Neural crest cell (in vitro differentiated cells): Measurements from ENCODE around the gene DSCAM. TPM values are rescaled to one million over a fixed set of nuclear protein-coding genes. Genes with fewer than 3 reads are reported as not detected.

Source experiments
- DNase-seq: peaks from one replicate; pipeline ENCODE4 v3.0.0; 2021; ENCODE audit warnings: low read depth, mixed read lengths, low spot score
- H3K27ac Mint-ChIP-seq: one replicate; pipeline ENCODE4 v1.8.0; 2021; ENCODE audit warnings: mild to moderate bottlenecking, mixed read lengths; ENCODE audit not compliant: unreplicated experiment
- H3K27me3 Mint-ChIP-seq: 2 replicates; pipeline ENCODE4 v1.8.0; 2021; ENCODE audit warnings: low read depth, mild to moderate bottlenecking, mixed read lengths
- H3K36me3 Mint-ChIP-seq: 2 replicates; pipeline ENCODE4 v1.8.0; 2021; ENCODE audit warnings: low read depth, mild to moderate bottlenecking, mixed read lengths
- H3K4me1 Mint-ChIP-seq: 2 replicates; pipeline ENCODE4 v1.8.0; 2021; ENCODE audit warnings: mixed read lengths
- H3K4me3 Mint-ChIP-seq: one replicate; pipeline ENCODE4 v1.8.0; 2021; ENCODE audit warnings: mild to moderate bottlenecking, mixed read lengths
- H3K9me3 Mint-ChIP-seq: 2 replicates; pipeline ENCODE4 v1.8.0; 2021; ENCODE audit warnings: mixed read lengths
- CTCF ChIP-seq: fragments of 200-600 bp; sonication (generic); conservative IDR thresholded peaks from 2 replicates; pipeline ENCODE4 v1.5.0; 2021; ENCODE audit warnings: antibody characterized with exemption, mild to moderate bottlenecking
- total RNA-seq: library from RNA; stranded (reverse); gene quantifications from 2 replicates; pipeline ENCODE4 v1.2.1, GENCODE V29; 2021

Gene DSCAM
- total RNA-seq, 1 donor from 2014 or later: 0.19 TPM

- Mint-ChIP-seq H3K4me3 (no peak overlapping the region), H3K9me3 (no peaks in the 10 kb centered on the region), H3K27me3 (peaks cover 3% of the 10 kb centered on the region), H3K36me3 (no peaks in the 10 kb centered on the region), H3K27ac (no peak overlapping the region), H3K4me1 (peaks cover 3% of the 10 kb centered on the region)
- TF ChIP-seq CTCF: no peak
- DNase-seq: no peak
Measured at GRCh38 chr21:40633048-40633447, 213.9 kb downstream of the DSCAM start.

- Mint-ChIP-seq H3K36me3 (no peaks in the 10 kb centered on the region), H3K27me3 (peaks cover 3% of the 10 kb centered on the region), H3K4me3 (no peak overlapping the region), H3K4me1 (peaks cover 3% of the 10 kb centered on the region), H3K27ac (peak overlapping the region; percentile 92), H3K9me3 (peaks cover 4% of the 10 kb centered on the region)
- DNase-seq: no peak
- no peak for TF ChIP-seq CTCF
Measured at GRCh38 chr21:40631211-40631610, 215.7 kb downstream of the DSCAM start.

- no peaks in the 10 kb centered on the region for H3K27me3 Mint-ChIP-seq
- H3K4me1 Mint-ChIP-seq: peaks cover 32% of the 10 kb centered on the region
- TF ChIP-seq CTCF: no peak
- H3K9me3 Mint-ChIP-seq: peaks cover 9% of the 10 kb centered on the region
- no peak overlapping the region for H3K27ac Mint-ChIP-seq
- no peaks in the 10 kb centered on the region for H3K36me3 Mint-ChIP-seq
- H3K4me3 Mint-ChIP-seq: no peak overlapping the region
- no peak for DNase-seq
Measured at GRCh38 chr21:40625991-40626390, 221.0 kb downstream of the DSCAM start.

GRCh38 chr21:40623528-40623927 is 223.4 kb downstream of the DSCAM start:
- no peak for DNase-seq
- H3K4me3 Mint-ChIP-seq: no peak overlapping the region
- no peaks in the 10 kb centered on the region for H3K36me3 Mint-ChIP-seq
- H3K27ac Mint-ChIP-seq: no peak overlapping the region
- no peaks in the 10 kb centered on the region for H3K27me3 Mint-ChIP-seq
- H3K9me3 Mint-ChIP-seq: peaks cover 9% of the 10 kb centered on the region
- H3K4me1 Mint-ChIP-seq: peaks cover 41% of the 10 kb centered on the region
- no peak for TF ChIP-seq CTCF

- Mint-ChIP-seq H3K4me3 (no peak overlapping the region), H3K9me3 (peaks cover 9% of the 10 kb centered on the region), H3K36me3 (no peaks in the 10 kb centered on the region), H3K27me3 (no peaks in the 10 kb centered on the region), H3K27ac (no peak overlapping the region), H3K4me1 (peaks cover 50% of the 10 kb centered on the region)
- no peak for TF ChIP-seq CTCF
- no peak for DNase-seq
Measured at GRCh38 chr21:40622531-40622930, 224.4 kb downstream of the DSCAM start.
